Right lobe of liver (tissue), 6 donors: ENCODE measurements around the gene CPE. TPM values are rescaled to one million over a fixed set of nuclear protein-coding genes. Genes with fewer than 3 reads are reported as not detected.
A peak's percentile ranks its signal among the peaks of the same experiment; 100 is the strongest.

Experiments used
- ATAC-seq, 4 donors: fragments of 200-7000 bp; cut with Tn5 transposase; one replicate each; pipeline ENCODE4 v1.9.1; 2020; ENCODE audit warnings: mild to moderate bottlenecking in 4 of 4, moderate library complexity in 4 of 4
- DNase-seq, 3 donors: peaks; one replicate each; pipeline ENCODE4 v3.0.0-alpha.2; 2020
- H3K27ac ChIP-seq, 3 donors: fragments of 200-600 bp; one replicate each; pipeline ENCODE4 v1.8.0; 2022
- H3K27me3 ChIP-seq, 2 donors: fragments of 200-600 bp; one replicate each; pipeline ENCODE4 v1.8.0; 2022
- H3K36me3 ChIP-seq, 4 donors: fragments of 200-600 bp; sonication (generic) in 1 of 4; one replicate each; pipeline versions ENCODE4 v1.5.1 to v1.8.0; 2017 to 2022; ENCODE audit warnings: control low read depth in 1 of 4
- H3K4me1 ChIP-seq, 4 donors: fragments of 200-600 bp; sonication (generic) in 1 of 4; one replicate each; pipeline versions ENCODE4 v1.5.1 to v1.8.0; 2017 to 2022; ENCODE audit warnings: control low read depth in 1 of 4
- H3K4me3 ChIP-seq, 3 donors: fragments of 200-600 bp; one replicate each; pipeline ENCODE4 v1.8.0; 2022
- H3K9me3 ChIP-seq, 4 donors: fragments of 200-600 bp; sonication (generic) in 1 of 4; one replicate each; pipeline versions ENCODE4 v1.5.1 to v1.8.0; 2017 to 2022; ENCODE audit warnings: control low read depth in 1 of 4
- CTCF ChIP-seq, 4 donors: fragments of 200-600 bp in 3 of 4; fragments of 450-650 bp in 1 of 4; IDR thresholded peaks; one replicate each; pipeline versions ENCODE4 v1.5.1 to v1.8.0; 2016 to 2022; ENCODE audit warnings: antibody characterized with exemption in 4 of 4, mild to moderate bottlenecking in 2 of 4
- POLR2A ChIP-seq: fragments of 450-650 bp; IDR thresholded peaks from one replicate; pipeline ENCODE4 v1.6.1; 2017; ENCODE audit warnings: antibody characterized with exemption, mild to moderate bottlenecking
- WGBS: methylation state at CpG from one replicate; pipeline ENCODE4 v1.1.6; 2018; ENCODE audit warnings: low coverage, low lambda C conversion rate; ENCODE audit not compliant: insufficient coverage; ENCODE audit errors: missing lambda C conversion rate; 5-methylcytosine and 5-hydroxymethylcytosine counted together
- intact Hi-C, 2 donors: fragments of 100-400 bp; cut with DNase I; formaldehyde crosslinking; loops; one replicate each; pipeline versions ENCODE4 v1.11.2 to v1.14.1; 2022
- total RNA-seq, 6 experiments: library from RNA; depleted of rRNA in 2 of 6; stranded (reverse); fragments of >200 nt in 2 of 6; fragmentation: NEBNext Ultra II Directional in 3 of 6; extraction: Animal tissue kit (Norgen Biotek cat#: 25700) in 3 of 6; gene quantifications; one replicate each; pipeline versions ENCODE4 v1.1.0 to v1.2.4, GENCODE V29; 2016 to 2023
- donor health status: DM: no; HTN: yes; CAD: no.
- donor health status: DM: no; HTN: no; CAD: no.
- donor health status: DM: no; HTN: no; CAD: no.
- donor health status: DM: no; HTN: yes; CAD: no.
- donor health status: DM: no; HTN: yes; CAD: no.

CPE gene
- total RNA-seq, 6 experiments from 2014 or later = 4.2 to 17.3 (median 9.4) TPM

GRCh38 chr4:165518686-165519085 is 139.9 kb downstream of the CPE start:
- Histone ChIP-seq H3K27ac (no peak overlapping the region), H3K36me3 (no peaks in the 10 kb centered on the region), H3K4me1 (peaks cover 0 to 9% (median 4%) of the 10 kb centered on the region in 4 donors), H3K27me3 (no peaks in the 10 kb centered on the region), H3K4me3 (no peak overlapping the region), H3K9me3 (no peaks in the 10 kb centered on the region)
- DNase-seq (no peak), ATAC-seq (peak; percentile 46 to 75 (median 65))
- intact Hi-C loops = no loop called here
- 16% methylated on average over 1 of the region's 1 CpG for WGBS
- TF ChIP-seq POLR2A (no peak), CTCF (IDR thresholded peaks at IDR 0.05) (no peak)

- H3K4me1 ChIP-seq = peaks cover 0 to 9% (median 4%) of the 10 kb centered on the region in 4 donors
- DNase-seq (no peak), ATAC-seq (no peak)
- H3K36me3 ChIP-seq = no peaks in the 10 kb centered on the region
- intact Hi-C loops = no loop called here
- no peak overlapping the region for H3K27ac ChIP-seq
- H3K9me3 ChIP-seq = no peaks in the 10 kb centered on the region
- H3K4me3 ChIP-seq = no peak overlapping the region
- no peaks in the 10 kb centered on the region for H3K27me3 ChIP-seq
- TF ChIP-seq POLR2A (no peak), CTCF (IDR thresholded peaks at IDR 0.05) (no peak)
These were observed 140.8 kb downstream of the CPE start for GRCh38 chr4:165519591-165519990.

- Histone ChIP-seq H3K27ac (no peak overlapping the region), H3K9me3 (no peaks in the 10 kb centered on the region), H3K4me3 (no peak overlapping the region), H3K36me3 (no peaks in the 10 kb centered on the region), H3K27me3 (no peaks in the 10 kb centered on the region), H3K4me1 (peaks cover 0 to 9% (median 4%) of the 10 kb centered on the region in 4 donors)
- DNase-seq (no peak), ATAC-seq (no peak)
- intact Hi-C loops = no loop called here
- WGBS = 67% methylated on average over 4 of the region's 4 CpGs
- no peak for TF ChIP-seq POLR2A
These were observed 141.3 kb downstream of the CPE start for GRCh38 chr4:165520086-165520485.

GRCh38 chr4:165522050-165522449 is 143.2 kb downstream of the CPE start:
- no peaks in the 10 kb centered on the region for H3K9me3 ChIP-seq
- H3K4me3 ChIP-seq = no peak overlapping the region
- no peaks in the 10 kb centered on the region for H3K27me3 ChIP-seq
- no peak for DNase-seq
- peaks cover 0 to 9% (median 4%) of the 10 kb centered on the region in 4 donors for H3K4me1 ChIP-seq
- H3K27ac ChIP-seq = no peak overlapping the region
- intact Hi-C loops = no loop called here
- H3K36me3 ChIP-seq = no peaks in the 10 kb centered on the region
- TF ChIP-seq CTCF (IDR thresholded peaks at IDR 0.05) (no peak), POLR2A (no peak)
- no peak for ATAC-seq
- 67% methylated on average over 1 of the region's 1 CpG for WGBS

- TF ChIP-seq CTCF (IDR thresholded peaks at IDR 0.05) = no peak
- TF ChIP-seq POLR2A = no peak
- Histone ChIP-seq H3K4me1 (no peaks in the 10 kb centered on the region), H3K27ac (no peak overlapping the region), H3K27me3 (no peaks in the 10 kb centered on the region), H3K4me3 (no peak overlapping the region), H3K36me3 (no peaks in the 10 kb centered on the region), H3K9me3 (no peaks in the 10 kb centered on the region)
- DNase-seq (no peak), ATAC-seq (peak in 2 of 4 donors; percentile 27 to 29)
- intact Hi-C loops = no loop called here
- 75% methylated on average over 8 of the region's 9 CpGs for WGBS
These were observed 145.9 kb downstream of the CPE start for GRCh38 chr4:165524532-165525190.
